HepG2 (cell line): ENCODE measurements around the gene FBP2. TPM values are rescaled to one million over a fixed set of nuclear protein-coding genes. Genes with fewer than 3 reads are reported as not detected.

ENCODE experiments used
- ARID3A ChIP-seq: IDR thresholded peaks from 2 replicates; pipeline ENCODE4 v1.6.1; 2012; ENCODE audit warnings: low read depth, low read length, improper control_type of control experiment
- GPN1 ChIP-seq: sonication (generic); formaldehyde crosslinking; IDR thresholded peaks from 2 replicates; pipeline ENCODE4 v1.5.1; 2020; ENCODE audit warnings: missing genetic modification reagents, borderline replicate concordance
- HNF4A ChIP-seq: sonication (generic); formaldehyde crosslinking; IDR thresholded peaks from 2 replicates; pipeline ENCODE4 v1.4.0; 2020; ENCODE audit warnings: missing genetic modification reagents
- KDM6A ChIP-seq: IDR thresholded peaks from 2 replicates; pipeline ENCODE4 v1.6.1; 2016; ENCODE audit warnings: low read depth
- NCOA2 ChIP-seq: sonication (generic); formaldehyde crosslinking; IDR thresholded peaks from 2 replicates; pipeline ENCODE4 v1.8.0; 2022; ENCODE audit warnings: inconsistent platforms
- PHF8 ChIP-seq: sonication (generic); formaldehyde crosslinking; IDR thresholded peaks from 2 replicates; pipeline ENCODE4 v1.5.0; 2020; ENCODE audit warnings: missing genetic modification reagents
- PRMT3 ChIP-seq: sonication (generic); formaldehyde crosslinking; IDR thresholded peaks from 2 replicates; pipeline ENCODE4 v1.8.1; 2022; ENCODE audit warnings: low read depth, mild to moderate bottlenecking, moderate library complexity, missing genetic modification reagents, borderline replicate concordance
- SAP130 ChIP-seq: IDR thresholded peaks from 2 replicates; pipeline ENCODE4 v1.6.1; 2016; ENCODE audit warnings: low read depth
- TP53 ChIP-seq: sonication (generic); formaldehyde crosslinking; conservative IDR thresholded peaks from 2 replicates; pipeline ENCODE4 v1.4.0; 2020; ENCODE audit warnings: missing genetic modification reagents
- ZBTB20 ChIP-seq: sonication (generic); formaldehyde crosslinking; IDR thresholded peaks from 2 replicates; pipeline ENCODE4 v1.8.1; 2023; ENCODE audit warnings: missing genetic modification reagents, low read depth, mild to moderate bottlenecking, borderline replicate concordance
- ZBTB7A ChIP-seq: sonication (generic); formaldehyde crosslinking; IDR thresholded peaks from 2 replicates; pipeline ENCODE4 v1.8.0; 2022; ENCODE audit warnings: mild to moderate bottlenecking, missing genetic modification reagents
- ZBTB7B ChIP-seq: sonication (generic); formaldehyde crosslinking; IDR thresholded peaks from 2 replicates; pipeline ENCODE4 v1.4.0; 2020; ENCODE audit warnings: missing genetic modification reagents
- ZMAT5 ChIP-seq: sonication (generic); formaldehyde crosslinking; IDR thresholded peaks from 2 replicates; pipeline ENCODE4 v1.5.0; 2020; ENCODE audit warnings: mild to moderate bottlenecking, low read depth, missing genetic modification reagents, borderline replicate concordance
- ZMYM3 ChIP-seq: sonication (generic); formaldehyde crosslinking; IDR thresholded peaks from 2 replicates; pipeline ENCODE4 v1.5.1; 2020; ENCODE audit warnings: mild to moderate bottlenecking, missing genetic modification reagents
- ZNF614 ChIP-seq: IDR thresholded peaks from 2 replicates; pipeline ENCODE4 v1.6.1; 2018; ENCODE audit warnings: missing biosample characterization, missing genetic modification reagents, inconsistent platforms, borderline replicate concordance
- ZNF615 ChIP-seq: sonication (generic); formaldehyde crosslinking; IDR thresholded peaks from 2 replicates; pipeline ENCODE4 v1.5.0; 2020; ENCODE audit warnings: mild to moderate bottlenecking, missing genetic modification reagents, borderline replicate concordance
- ZNF670 ChIP-seq: sonication (generic); formaldehyde crosslinking; IDR thresholded peaks from 2 replicates; pipeline ENCODE4 v1.8.0; 2022; ENCODE audit warnings: mild to moderate bottlenecking, missing genetic modification reagents, borderline replicate concordance
- polyA plus RNA-seq, 8 experiments: library from polyadenylated mRNA; depleted of rRNA in 3 of 8; stranded (reverse) in 7 of 8; unstranded in 1 of 8; fragments of >200 nt; fragmentation: Illumina TruSeq in 4 of 8; extraction: Trizol in 4 of 8; gene quantifications; 2 replicates each; pipeline versions ENCODE4 v1.2.1 to v1.2.3, GENCODE V29; 2011 to 2016; ENCODE audit warnings: low read depth in 4 of 8, missing spikeins in 1 of 8, mixed read lengths in 1 of 8; ENCODE audit not compliant: insufficient read depth in 1 of 8
- total RNA-seq, 5 experiments: library from RNA; depleted of rRNA; stranded (reverse); fragments of >200 nt; fragmentation: Illumina TruSeq; extraction: Trizol; gene quantifications; 2 replicates each; pipeline ENCODE4 v1.2.3, GENCODE V29; 2016; ENCODE audit warnings: low read depth in 1 of 5
- TF ChIP-seq, protein P1 (sequence below), 2 experiments: sonication (generic) in 1 of 2; formaldehyde crosslinking in 1 of 2; IDR thresholded peaks; 2 replicates each; pipeline versions ENCODE4 v1.5.1 to v1.6.1; 2011 to 2020; ENCODE audit warnings: borderline replicate concordance in 1 of 2, low read depth in 1 of 2, low read length in 1 of 2, mild to moderate bottlenecking in 1 of 2, missing genetic modification reagents in 1 of 2, moderate library complexity in 1 of 2
- TF ChIP-seq, protein P2 (sequence below): sonication (generic); formaldehyde crosslinking; IDR thresholded peaks from 2 replicates; pipeline ENCODE4 v1.9.0; 2021; ENCODE audit warnings: missing genetic modification reagents, borderline replicate concordance
- TF ChIP-seq, protein P3 (sequence below): sonication (generic); formaldehyde crosslinking; conservative IDR thresholded peaks from 2 replicates; pipeline ENCODE4 v1.4.0; 2020; ENCODE audit warnings: mild to moderate bottlenecking, missing genetic modification reagents, moderate library complexity

FBP2 gene
- total and polyA plus RNA-seq, 2 of the 13 experiments (the other 11 are each of a cell fraction or from before 2014, with no cell fraction given): not detected

DNA sequence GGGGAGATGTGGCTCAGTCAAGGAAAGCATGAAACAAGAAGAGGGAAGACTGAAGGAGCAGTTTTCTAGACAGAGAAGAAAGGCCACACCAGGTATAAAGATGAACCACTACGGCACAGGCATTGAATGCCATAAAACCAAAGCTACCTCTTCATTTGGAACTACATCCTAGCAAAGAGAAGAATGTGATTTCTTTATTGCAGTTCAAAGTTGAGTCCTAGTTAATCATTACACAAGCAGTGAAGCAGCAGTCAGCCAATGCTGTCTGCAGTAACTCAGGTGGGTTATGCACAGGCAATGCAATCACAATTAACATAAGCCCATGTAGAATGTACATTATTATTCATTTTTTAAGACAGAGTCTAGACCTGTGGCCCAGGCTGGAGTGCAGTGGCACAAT, 60.5 kb downstream of the FBP2 start (continued):
- TF ChIP-seq HNF4A (CRISPR knock-in tag) (peak; percentile 56), ARID3A (peak; percentile 82), ZBTB7A (CRISPR knock-in tag) (no peak), ZNF615 (CRISPR knock-in tag) (no peak), ZBTB7B (CRISPR knock-in tag) (no peak), GPN1 (CRISPR knock-in tag) (no peak), ZNF614 (CRISPR knock-in tag) (0 out of 2 replicates have a peak, but pooled peaks have one; percentile 29), TP53 (CRISPR knock-in tag) (no peak), ZMAT5 (CRISPR knock-in tag) (no peak), ZNF670 (CRISPR knock-in tag) (no peak), PRMT3 (CRISPR knock-in tag) (no peak), ZMYM3 (CRISPR knock-in tag) (0 out of 2 replicates have a peak, but pooled peaks have one; percentile 7), SAP130 (CRISPR knock-in tag) (no peak; the same call in 1 of the 2 replicates), KDM6A (CRISPR knock-in tag) (peak; percentile 57; the same call in 1 of the 2 replicates), PHF8 (CRISPR knock-in tag) (0 out of 2 replicates have a peak, but pooled peaks have one; percentile 22), NCOA2 (CRISPR knock-in tag) (no peak), ZBTB20 (CRISPR knock-in tag) (no peak)
- TF ChIP-seq, protein P1, sequence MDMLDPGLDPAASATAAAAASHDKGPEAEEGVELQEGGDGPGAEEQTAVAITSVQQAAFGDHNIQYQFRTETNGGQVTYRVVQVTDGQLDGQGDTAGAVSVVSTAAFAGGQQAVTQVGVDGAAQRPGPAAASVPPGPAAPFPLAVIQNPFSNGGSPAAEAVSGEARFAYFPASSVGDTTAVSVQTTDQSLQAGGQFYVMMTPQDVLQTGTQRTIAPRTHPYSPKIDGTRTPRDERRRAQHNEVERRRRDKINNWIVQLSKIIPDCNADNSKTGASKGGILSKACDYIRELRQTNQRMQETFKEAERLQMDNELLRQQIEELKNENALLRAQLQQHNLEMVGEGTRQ (IDR thresholded peaks at IDR 0.05; ENCODE audit: low read depth, low read length): no peak
- TF ChIP-seq, protein P1 (CRISPR knock-in tag; IDR thresholded peaks at IDR 0.05; ENCODE audit: borderline replicate concordance): 0 out of 2 replicates have a peak, but pooled peaks have one; percentile 51
- TF ChIP-seq, protein P2, sequence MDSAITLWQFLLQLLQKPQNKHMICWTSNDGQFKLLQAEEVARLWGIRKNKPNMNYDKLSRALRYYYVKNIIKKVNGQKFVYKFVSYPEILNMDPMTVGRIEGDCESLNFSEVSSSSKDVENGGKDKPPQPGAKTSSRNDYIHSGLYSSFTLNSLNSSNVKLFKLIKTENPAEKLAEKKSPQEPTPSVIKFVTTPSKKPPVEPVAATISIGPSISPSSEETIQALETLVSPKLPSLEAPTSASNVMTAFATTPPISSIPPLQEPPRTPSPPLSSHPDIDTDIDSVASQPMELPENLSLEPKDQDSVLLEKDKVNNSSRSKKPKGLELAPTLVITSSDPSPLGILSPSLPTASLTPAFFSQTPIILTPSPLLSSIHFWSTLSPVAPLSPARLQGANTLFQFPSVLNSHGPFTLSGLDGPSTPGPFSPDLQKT: no peak
- TF ChIP-seq, protein P3, sequence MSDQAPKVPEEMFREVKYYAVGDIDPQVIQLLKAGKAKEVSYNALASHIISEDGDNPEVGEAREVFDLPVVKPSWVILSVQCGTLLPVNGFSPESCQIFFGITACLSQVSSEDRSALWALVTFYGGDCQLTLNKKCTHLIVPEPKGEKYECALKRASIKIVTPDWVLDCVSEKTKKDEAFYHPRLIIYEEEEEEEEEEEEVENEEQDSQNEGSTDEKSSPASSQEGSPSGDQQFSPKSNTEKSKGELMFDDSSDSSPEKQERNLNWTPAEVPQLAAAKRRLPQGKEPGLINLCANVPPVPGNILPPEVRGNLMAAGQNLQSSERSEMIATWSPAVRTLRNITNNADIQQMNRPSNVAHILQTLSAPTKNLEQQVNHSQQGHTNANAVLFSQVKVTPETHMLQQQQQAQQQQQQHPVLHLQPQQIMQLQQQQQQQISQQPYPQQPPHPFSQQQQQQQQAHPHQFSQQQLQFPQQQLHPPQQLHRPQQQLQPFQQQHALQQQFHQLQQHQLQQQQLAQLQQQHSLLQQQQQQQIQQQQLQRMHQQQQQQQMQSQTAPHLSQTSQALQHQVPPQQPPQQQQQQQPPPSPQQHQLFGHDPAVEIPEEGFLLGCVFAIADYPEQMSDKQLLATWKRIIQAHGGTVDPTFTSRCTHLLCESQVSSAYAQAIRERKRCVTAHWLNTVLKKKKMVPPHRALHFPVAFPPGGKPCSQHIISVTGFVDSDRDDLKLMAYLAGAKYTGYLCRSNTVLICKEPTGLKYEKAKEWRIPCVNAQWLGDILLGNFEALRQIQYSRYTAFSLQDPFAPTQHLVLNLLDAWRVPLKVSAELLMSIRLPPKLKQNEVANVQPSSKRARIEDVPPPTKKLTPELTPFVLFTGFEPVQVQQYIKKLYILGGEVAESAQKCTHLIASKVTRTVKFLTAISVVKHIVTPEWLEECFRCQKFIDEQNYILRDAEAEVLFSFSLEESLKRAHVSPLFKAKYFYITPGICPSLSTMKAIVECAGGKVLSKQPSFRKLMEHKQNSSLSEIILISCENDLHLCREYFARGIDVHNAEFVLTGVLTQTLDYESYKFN (CRISPR knock-in tag): peak; percentile 75
